HG03575 (cell line): ENCODE data around the gene ZNF740.
"Not testable (repeated sequence)": the region's sequence is repeated elsewhere in the genome, so short reads cannot be mapped to it uniquely, and the experiment has no call there.

Source experiments
- ATAC-seq: cut with Tn5 transposase; IDR thresholded peaks from one replicate; pipeline ENCODE4 v1.9.1; 2021; ENCODE audit not compliant: unreplicated experiment, insufficient number of reproducible peaks, low FRiP score; ENCODE audit errors: extremely low read depth

The ZNF740 gene

GRCh38 chr12:53171725-53172329 lies 8.7 kb upstream of the ZNF740 start:
- no peak for ATAC-seq

GRCh38 chr12:53172352-53172751 lies 8.2 kb upstream of the ZNF740 start:
- no peak for ATAC-seq

GRCh38 chr12:53173085-53173715 lies 7.3 kb upstream of the ZNF740 start:
- no peak for ATAC-seq

GRCh38 chr12:53174881-53175491 lies 5.5 kb upstream of the ZNF740 start:
- no peak for ATAC-seq

- ATAC-seq, result no peak
Observed at GRCh38 chr12:53176750-53177149, 3.8 kb upstream of the ZNF740 start.

- ATAC-seq, result not testable (repeated sequence)
Observed at GRCh38 chr12:53177447-53177846, 3.1 kb upstream of the ZNF740 start.

GRCh38 chr12:53178803-53179202 lies 1.7 kb upstream of the ZNF740 start:
- ATAC-seq, result not testable (repeated sequence)

GRCh38 chr12:53179687-53180219 lies 769 bp upstream of the ZNF740 start:
- no peak for ATAC-seq

GRCh38 chr12:53180931-53181645 lies 566 bp downstream of the ZNF740 start:
- ATAC-seq, result no peak

GRCh38 chr12:53181935-53182334 lies 1.4 kb downstream of the ZNF740 start:
- ATAC-seq, result no peak

- ATAC-seq, result no peak
Observed at GRCh38 chr12:53182903-53183302, 2.4 kb downstream of the ZNF740 start.

- ATAC-seq, result no peak
Observed at GRCh38 chr12:53184828-53185227, 4.3 kb downstream of the ZNF740 start.

- ATAC-seq, result no peak
Observed at GRCh38 chr12:53185582-53186153, 5.1 kb downstream of the ZNF740 start.

- ATAC-seq, result no peak
Observed at GRCh38 chr12:53186745-53187144, 6.2 kb downstream of the ZNF740 start.

- no peak for ATAC-seq
Observed at GRCh38 chr12:53187145-53187899, 6.8 kb downstream of the ZNF740 start.

- ATAC-seq, result no peak
Observed at GRCh38 chr12:53190108-53190729, 9.7 kb downstream of the ZNF740 start.

GRCh38 chr12:53191096-53191884 lies 10.8 kb downstream of the ZNF740 start:
- ATAC-seq, result no peak
